OCI-LY7 (cell line): ENCODE data around the gene ATP11C. TPM values are rescaled to one million over a fixed set of nuclear protein-coding genes. Genes with fewer than 3 reads are reported as not detected.

Experiments
- BruUV-seq: library from RNA; stranded (reverse); fragments of 400-500 nt; replicated peaks from 2 replicates; lab custom pipeline; 2021; lab: Mats Ljungman, UMichigan
- CTCF ChIA-PET: fragments of 300-600 bp; sonication (Branson Sonifier 250); formaldehyde crosslinking; loops from one replicate; lab custom pipeline; 2022; ENCODE audit warnings: antibody characterized with exemption; ENCODE audit not compliant: unreplicated experiment; lab: Charles Lee
- POLR2A ChIA-PET: fragments of 300-600 bp; sonication (Branson Sonifier 250); formaldehyde crosslinking; loops from one replicate; lab custom pipeline; 2022; ENCODE audit warnings: antibody characterized with exemption; lab: Charles Lee
- DNase-seq: peaks from one replicate; pipeline ENCODE4 v3.0.0-alpha.2; 2015; ENCODE audit warnings: low spot score
- H2AFZ ChIP-seq: fragments of 200-600 bp; sonication (generic), shearing (Covaris generic); 2 replicates; pipeline ENCODE4 v1.6.1; 2014; ENCODE audit warnings: mild to moderate bottlenecking, antibody characterized with exemption, low read length, moderate library complexity
- H3K27ac ChIP-seq: fragments of 200-600 bp; sonication (generic); 2 replicates; pipeline ENCODE4 v1.5.1; 2014; ENCODE audit warnings: mixed run types, low read depth, mild to moderate bottlenecking, moderate library complexity, low read length, inconsistent platforms; ENCODE audit not compliant: poor library complexity, severe bottlenecking
- H3K36me3 ChIP-seq: fragments of 200-600 bp; sonication (generic); 2 replicates; pipeline ENCODE4 v1.6.1; 2014; ENCODE audit warnings: mild to moderate bottlenecking, antibody characterized with exemption, low read length, moderate library complexity, mixed read lengths; ENCODE audit not compliant: insufficient read depth
- H3K4me1 ChIP-seq: fragments of 200-600 bp; sonication (generic); 2 replicates; pipeline ENCODE4 v1.5.1; 2014; ENCODE audit warnings: mild to moderate bottlenecking, low read length; ENCODE audit not compliant: insufficient read depth, poor library complexity, severe bottlenecking
- H3K4me2 ChIP-seq: fragments of 200-600 bp; sonication (generic); 2 replicates; pipeline ENCODE4 v1.6.1; 2014; ENCODE audit warnings: mild to moderate bottlenecking, low read length
- H3K4me3 ChIP-seq: fragments of 200-600 bp; sonication (generic); 2 replicates; pipeline ENCODE4 v1.5.1; 2014; ENCODE audit warnings: mild to moderate bottlenecking, low read depth, low read length; ENCODE audit not compliant: poor library complexity, severe bottlenecking
- H3K79me2 ChIP-seq: fragments of 200-600 bp; sonication (generic); 2 replicates; pipeline ENCODE4 v1.6.1; 2016; ENCODE audit warnings: low read depth, mild to moderate bottlenecking, low read length, moderate library complexity, mixed read lengths; ENCODE audit not compliant: insufficient read depth
- H3K9me2 ChIP-seq: fragments of 200-600 bp; sonication (generic); 2 replicates; pipeline ENCODE4 v1.6.1; 2016; ENCODE audit warnings: mild to moderate bottlenecking, low read length, mixed read lengths; ENCODE audit not compliant: insufficient read depth
- H3K9me3 ChIP-seq: fragments of 200-600 bp; sonication (generic); 2 replicates; pipeline ENCODE4 v1.6.1; 2014; ENCODE audit warnings: mild to moderate bottlenecking, mixed run types, low read length, mixed read lengths
- H4K20me1 ChIP-seq: fragments of 200-600 bp; sonication (generic); 2 replicates; pipeline ENCODE4 v1.6.1; 2014; ENCODE audit warnings: mild to moderate bottlenecking, antibody characterized with exemption, low read length, moderate library complexity, mixed read lengths; ENCODE audit not compliant: insufficient read depth
- CTCF ChIP-seq: fragments of 200-600 bp; sonication (generic); conservative IDR thresholded peaks from 2 replicates; pipeline ENCODE4 v1.5.1; 2014; ENCODE audit warnings: mild to moderate bottlenecking, antibody characterized with exemption, low read length, moderate library complexity, mixed read lengths
- EZH2phosphoT487 ChIP-seq: fragments of 200-600 bp; sonication (generic); IDR thresholded peaks from 2 replicates; pipeline ENCODE4 v1.6.1; 2018; ENCODE audit warnings: low read depth, borderline replicate concordance, mild to moderate bottlenecking, mixed run types, antibody characterized with exemption, low read length, moderate library complexity, mixed read lengths
- intact Hi-C: fragments of 100-400 bp; cut with micrococcal nuclease; formaldehyde crosslinking; loops from one replicate; pipeline ENCODE4 v1.10.0; 2022; ENCODE audit not compliant: unreplicated experiment
- total RNA-seq, 2 experiments: library from RNA; depleted of rRNA in 1 of 2; stranded (reverse); fragments of >200 nt in 1 of 2; shearing (Covaris generic) in 1 of 2; gene quantifications; 2 replicates each; pipeline ENCODE4 v1.2.3, GENCODE V29; 2014 to 2022

ATP11C gene
- total RNA-seq, 2 experiments from 2014 or later, result 20.9 to 25.2 TPM

DNA sequence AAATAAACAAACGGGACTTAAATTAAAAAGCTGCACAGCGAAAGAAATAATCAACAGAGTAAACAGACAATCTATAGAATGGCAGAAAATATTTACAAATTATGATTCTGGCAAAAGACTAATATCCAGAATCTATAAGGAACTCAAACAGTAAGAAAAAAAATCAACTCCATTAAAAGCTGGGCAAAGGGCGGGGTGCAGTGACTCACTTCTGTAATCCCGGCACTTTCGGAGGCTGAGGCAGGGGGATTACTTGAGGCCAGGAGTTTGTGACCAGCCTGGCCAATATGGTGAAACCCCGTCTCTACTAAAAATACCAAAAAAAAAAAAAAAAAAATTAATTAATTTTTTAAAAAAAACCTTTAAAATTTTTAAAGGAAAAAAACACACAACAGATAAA lies 109.0 kb downstream of the ATP11C start:
- ChIA-PET CTCF (no interaction called here), POLR2A (interaction anchor here (0.6 kb wide), 1 partner anchor 66 kb away, joined by 3 read pairs; no protein-coding TSS in a partner anchor)
- no TSS peak for BruUV-seq
- no peak overlapping the region for H3K4me2 ChIP-seq
- H3K36me3 ChIP-seq, result no peaks in the 10 kb centered on the region; the same call in 1 of the 2 replicates
- no peaks in the 10 kb centered on the region for H3K9me3 ChIP-seq
- H3K79me2 ChIP-seq, result no peaks in the 10 kb centered on the region
- DNase-seq, result no peak
- no peak overlapping the region for H3K27ac ChIP-seq
- intact Hi-C loops, result no loop called here
- no peak overlapping the region for H2AFZ ChIP-seq
- H4K20me1 ChIP-seq, result no peaks in the 10 kb centered on the region
- no peaks in the 10 kb centered on the region for H3K4me1 ChIP-seq
- H3K4me3 ChIP-seq, result no peak overlapping the region
- TF ChIP-seq CTCF (no peak), EZH2phosphoT487 (no peak)
- no peaks in the 10 kb centered on the region for H3K9me2 ChIP-seq

DNA sequence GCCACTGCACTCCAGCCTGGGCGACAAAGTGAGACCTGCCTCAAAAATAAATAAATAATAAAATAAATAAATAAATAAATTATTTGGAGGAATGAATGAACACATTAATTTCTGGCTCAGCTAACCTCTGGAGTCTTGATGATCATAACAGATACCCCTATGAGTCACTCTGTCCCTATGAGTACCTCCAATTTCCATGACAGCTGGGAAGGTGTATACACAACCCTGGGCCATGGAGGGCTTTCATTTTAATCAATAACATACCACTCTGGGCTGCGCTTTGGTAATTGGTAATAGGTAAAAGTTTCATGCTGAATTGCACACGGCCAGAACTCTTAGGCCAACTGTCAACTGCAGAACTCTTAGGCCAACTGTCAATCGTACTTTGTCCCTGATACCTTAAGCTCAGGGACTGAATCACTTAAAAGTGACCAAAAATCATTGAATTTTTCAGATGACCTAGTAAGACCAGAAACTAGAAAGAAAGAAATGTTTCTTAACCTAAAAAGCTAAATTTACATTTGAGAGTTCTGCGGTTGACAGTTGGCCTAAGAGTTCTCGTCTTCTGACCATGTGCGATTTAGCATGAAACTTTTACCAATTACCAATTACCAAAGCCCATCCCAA lies 112.4 kb downstream of the ATP11C start:
- Histone ChIP-seq H4K20me1 (no peaks in the 10 kb centered on the region), H2AFZ (no peak overlapping the region), H3K36me3 (peaks cover 11% of the 10 kb centered on the region), H3K79me2 (no peaks in the 10 kb centered on the region), H3K27ac (no peak overlapping the region), H3K4me2 (no peak overlapping the region), H3K4me1 (no peaks in the 10 kb centered on the region), H3K9me2 (no peaks in the 10 kb centered on the region), H3K9me3 (no peaks in the 10 kb centered on the region), H3K4me3 (no peak overlapping the region)
- ChIA-PET CTCF (no interaction called here), POLR2A (interaction anchor here (0.6 to 2.4 kb wide), 2 partner anchors 10 to 308 kb away, joined by 3 to 7 read pairs; no protein-coding TSS in a partner anchor)
- no TSS peak for BruUV-seq
- intact Hi-C loops, result no loop called here
- no peak for TF ChIP-seq CTCF
- no peak for TF ChIP-seq EZH2phosphoT487
- DNase-seq, result no peak

DNA sequence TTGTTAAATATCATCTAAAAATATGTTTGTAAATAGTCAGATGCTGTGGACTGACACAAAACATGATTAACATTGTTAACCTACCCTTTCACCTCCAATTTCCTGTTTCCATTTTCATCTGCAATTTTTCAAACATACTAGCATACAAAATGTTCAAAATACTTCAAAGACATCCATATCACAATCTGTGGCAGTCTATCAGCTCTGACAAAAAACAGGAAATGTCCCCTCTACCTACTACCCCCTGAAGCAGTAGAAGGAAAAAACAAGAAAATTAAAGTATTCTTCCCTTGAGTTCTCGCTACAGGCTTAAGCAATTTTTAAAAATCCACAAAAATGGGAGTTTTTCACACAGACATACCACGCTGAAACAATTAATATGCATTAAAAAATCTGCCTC lies 116.6 kb downstream of the ATP11C start:
- Histone ChIP-seq H3K4me1 (peaks cover 4% of the 10 kb centered on the region), H3K27ac (no peak overlapping the region), H3K4me2 (no peak overlapping the region), H4K20me1 (no peaks in the 10 kb centered on the region), H2AFZ (no peak overlapping the region), H3K36me3 (peaks cover 19% of the 10 kb centered on the region), H3K4me3 (no peak overlapping the region), H3K9me2 (no peaks in the 10 kb centered on the region), H3K79me2 (no peaks in the 10 kb centered on the region), H3K9me3 (no peaks in the 10 kb centered on the region)
- ChIA-PET POLR2A (interaction anchor here (0.7 kb wide), 1 partner anchor 391 kb away, joined by 3 read pairs; no protein-coding TSS in a partner anchor), CTCF (no interaction called here)
- DNase-seq, result no peak
- TF ChIP-seq EZH2phosphoT487, result no peak
- TF ChIP-seq CTCF, result no peak
- intact Hi-C loops, result no loop called here
- BruUV-seq, result no TSS peak
